Omental fat pad (tissue), 4 donors: ENCODE results near the gene TMEM92. TPM values are rescaled to one million over a fixed set of nuclear protein-coding genes. Genes with fewer than 3 reads are reported as not detected.
"Not testable (repeated sequence)": the region's sequence is repeated elsewhere in the genome, so short reads cannot be mapped to it uniquely, and the experiment has no call there.

Experiments
- ATAC-seq: fragments of 150-250 bp; one replicate; pipeline ENCODE4 v1.9.1; 2016; ENCODE audit warnings: mild to moderate bottlenecking, moderate library complexity; ENCODE audit not compliant: low FRiP score
- DNase-seq: peaks from one replicate; pipeline ENCODE4 v3.0.0-alpha.2; 2019; ENCODE audit warnings: low spot score
- total RNA-seq, 4 donors: library from RNA; depleted of rRNA; stranded (reverse); fragments of >200 nt; gene quantifications; one replicate each; pipeline ENCODE4 v1.1.0, GENCODE V29; 2016
- TF ChIP-seq, protein P1 (sequence below), 3 donors: fragments of 450-650 bp; IDR thresholded peaks; one replicate each; pipeline ENCODE4 v1.5.1; 2016 to 2017; ENCODE audit warnings: antibody characterized with exemption in 3 of 3, mild to moderate bottlenecking in 3 of 3, moderate library complexity in 2 of 3

Gene TMEM92
- total RNA-seq, 4 donors from 2014 or later, result 0.93 TPM; not detected in 3

DNA sequence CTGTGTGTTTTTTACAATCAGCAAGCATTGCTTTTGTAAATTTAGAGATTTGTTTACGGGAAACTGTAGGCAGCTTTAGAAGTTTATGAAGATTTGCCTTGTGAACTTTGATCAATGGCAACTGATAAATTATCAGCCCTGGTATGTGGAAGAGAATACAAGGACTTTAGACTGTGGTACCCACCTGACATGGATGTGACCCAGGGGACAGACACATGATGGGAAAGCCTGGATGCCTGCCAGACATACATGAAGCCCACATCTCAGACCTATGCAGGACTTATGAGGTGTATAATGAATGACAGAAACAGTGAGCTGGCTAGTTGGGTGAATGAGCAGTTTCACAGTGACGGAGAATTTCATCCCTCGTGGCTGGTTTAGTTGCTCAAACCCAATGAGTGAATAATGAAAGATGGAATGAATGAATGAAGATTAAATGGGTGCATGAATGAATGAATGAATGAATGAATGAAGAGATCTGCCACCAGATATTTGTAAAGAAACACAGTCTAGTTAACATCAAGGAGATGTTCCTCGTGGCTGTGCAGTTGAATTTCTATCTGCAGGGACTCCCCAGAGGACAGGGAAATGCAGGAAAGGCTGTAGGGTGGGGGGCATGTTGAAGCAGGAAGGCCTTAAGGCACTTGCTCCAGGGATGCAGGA is 7.6 kb downstream of the TMEM92 start:
- ATAC-seq (no peak), DNase-seq (no peak)
- TF ChIP-seq, protein P1, sequence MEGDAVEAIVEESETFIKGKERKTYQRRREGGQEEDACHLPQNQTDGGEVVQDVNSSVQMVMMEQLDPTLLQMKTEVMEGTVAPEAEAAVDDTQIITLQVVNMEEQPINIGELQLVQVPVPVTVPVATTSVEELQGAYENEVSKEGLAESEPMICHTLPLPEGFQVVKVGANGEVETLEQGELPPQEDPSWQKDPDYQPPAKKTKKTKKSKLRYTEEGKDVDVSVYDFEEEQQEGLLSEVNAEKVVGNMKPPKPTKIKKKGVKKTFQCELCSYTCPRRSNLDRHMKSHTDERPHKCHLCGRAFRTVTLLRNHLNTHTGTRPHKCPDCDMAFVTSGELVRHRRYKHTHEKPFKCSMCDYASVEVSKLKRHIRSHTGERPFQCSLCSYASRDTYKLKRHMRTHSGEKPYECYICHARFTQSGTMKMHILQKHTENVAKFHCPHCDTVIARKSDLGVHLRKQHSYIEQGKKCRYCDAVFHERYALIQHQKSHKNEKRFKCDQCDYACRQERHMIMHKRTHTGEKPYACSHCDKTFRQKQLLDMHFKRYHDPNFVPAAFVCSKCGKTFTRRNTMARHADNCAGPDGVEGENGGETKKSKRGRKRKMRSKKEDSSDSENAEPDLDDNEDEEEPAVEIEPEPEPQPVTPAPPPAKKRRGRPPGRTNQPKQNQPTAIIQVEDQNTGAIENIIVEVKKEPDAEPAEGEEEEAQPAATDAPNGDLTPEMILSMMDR (IDR thresholded peaks at IDR 0.05), result no peak

DNA sequence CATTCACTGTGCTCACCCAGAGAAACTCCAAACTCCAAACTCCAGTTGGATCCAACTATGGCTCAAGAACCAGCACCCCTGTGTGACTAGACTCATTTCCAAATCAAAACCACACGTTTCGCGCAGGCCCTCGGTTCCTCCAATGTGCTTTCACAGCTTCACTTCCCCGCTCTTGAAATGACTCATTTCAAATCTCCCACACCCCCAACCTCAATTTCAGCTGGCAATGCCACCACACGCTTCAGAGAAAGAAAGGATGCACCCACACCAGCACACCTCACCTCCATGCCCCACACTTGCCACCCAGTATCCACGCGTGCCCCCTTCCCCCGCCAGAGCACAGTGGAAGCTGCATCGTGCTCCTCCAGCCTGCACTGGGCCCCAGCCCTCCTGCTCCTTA is 9.0 kb downstream of the TMEM92 start:
- no peak for DNase-seq
- TF ChIP-seq, protein P1 (IDR thresholded peaks at IDR 0.05), result no peak
- no peak for ATAC-seq

DNA sequence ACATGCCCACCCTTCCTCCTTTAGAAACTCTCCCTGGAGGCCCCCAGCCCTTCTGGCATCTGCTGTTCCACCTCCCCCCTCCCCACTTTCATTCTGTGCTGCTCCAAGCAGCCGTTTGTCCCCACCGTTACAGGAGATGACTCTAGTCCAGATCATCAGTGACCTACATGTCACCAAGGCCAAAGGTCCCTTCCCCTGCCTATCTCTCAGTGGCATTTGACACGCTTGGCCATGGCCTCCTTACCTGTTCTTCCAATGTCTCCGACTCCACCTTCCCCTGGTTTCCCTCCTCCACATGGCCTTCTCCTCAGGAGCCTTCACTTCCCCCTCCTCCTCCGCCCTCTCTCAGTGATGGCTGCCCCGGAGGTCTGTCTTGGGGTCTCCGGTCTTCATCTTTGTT is 9.4 kb downstream of the TMEM92 start:
- ATAC-seq, result no peak
- DNase-seq, result no peak
- TF ChIP-seq, protein P1 (IDR thresholded peaks at IDR 0.05), result no peak

DNA sequence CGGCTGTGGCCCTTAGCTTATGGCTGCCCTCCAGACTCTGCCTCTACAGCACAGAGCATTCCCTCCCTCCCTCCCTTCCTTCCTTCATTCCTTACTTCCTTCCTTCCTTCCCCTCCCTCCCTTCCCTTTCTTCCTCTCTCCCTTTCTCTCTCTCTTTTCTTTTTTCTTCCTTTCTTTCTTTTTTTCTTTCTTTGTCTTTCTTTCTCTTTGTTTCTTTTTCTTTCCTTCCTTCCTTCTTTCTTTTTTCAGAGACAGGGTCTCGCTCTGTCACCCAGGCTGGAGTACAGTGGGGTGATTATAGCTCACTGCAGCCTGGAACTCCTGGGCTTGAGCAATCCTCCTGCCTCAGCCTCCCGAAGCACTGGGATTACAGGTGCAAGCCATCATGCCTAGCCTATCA is 11.7 kb downstream of the TMEM92 start:
- TF ChIP-seq, protein P1 (IDR thresholded peaks at IDR 0.05), result no peak
- no peak for DNase-seq
- ATAC-seq, result no peak

DNA sequence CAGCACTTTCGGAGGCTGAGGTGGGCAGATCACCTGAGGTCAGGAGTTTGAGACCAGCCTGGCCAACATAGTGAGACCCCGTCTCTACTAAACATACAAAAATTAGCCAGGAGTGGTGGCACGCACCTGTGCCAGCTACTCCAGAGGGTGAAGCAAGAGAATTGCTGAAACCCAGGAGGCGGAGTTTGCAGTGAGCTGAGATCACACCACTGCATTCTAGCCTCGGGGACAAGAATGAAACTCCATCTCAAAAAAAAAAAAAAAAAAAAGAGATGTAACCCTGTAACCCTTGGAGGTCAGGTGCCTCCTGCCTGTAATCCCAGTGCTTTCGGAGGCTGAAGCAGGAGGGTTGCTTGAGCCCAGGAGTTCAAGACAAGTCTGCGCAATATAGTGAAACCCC is 13.0 kb downstream of the TMEM92 start:
- DNase-seq, ATAC-seq: not testable (repeated sequence)

DNA sequence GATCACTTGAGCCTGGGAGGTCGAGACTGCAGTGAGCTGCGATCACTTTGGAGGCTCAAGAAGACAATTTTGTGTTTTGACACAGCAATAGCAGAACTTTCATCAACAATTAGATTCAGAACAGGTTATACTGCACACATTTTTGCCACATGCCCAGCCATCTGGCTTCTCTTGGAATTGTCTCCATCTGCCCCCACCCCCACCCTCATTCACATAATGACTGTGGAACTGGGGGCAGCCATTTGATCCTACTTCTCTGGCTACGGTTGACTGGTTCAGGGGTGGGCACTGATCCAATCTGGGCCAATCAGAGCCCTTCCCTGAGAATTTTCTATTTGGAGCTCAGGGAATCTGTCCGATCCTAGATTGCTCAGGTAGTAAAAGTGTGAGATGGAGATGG is 14.0 kb downstream of the TMEM92 start:
- TF ChIP-seq, protein P1 (IDR thresholded peaks at IDR 0.05), result no peak
- no peak for DNase-seq
- ATAC-seq, result no peak

DNA sequence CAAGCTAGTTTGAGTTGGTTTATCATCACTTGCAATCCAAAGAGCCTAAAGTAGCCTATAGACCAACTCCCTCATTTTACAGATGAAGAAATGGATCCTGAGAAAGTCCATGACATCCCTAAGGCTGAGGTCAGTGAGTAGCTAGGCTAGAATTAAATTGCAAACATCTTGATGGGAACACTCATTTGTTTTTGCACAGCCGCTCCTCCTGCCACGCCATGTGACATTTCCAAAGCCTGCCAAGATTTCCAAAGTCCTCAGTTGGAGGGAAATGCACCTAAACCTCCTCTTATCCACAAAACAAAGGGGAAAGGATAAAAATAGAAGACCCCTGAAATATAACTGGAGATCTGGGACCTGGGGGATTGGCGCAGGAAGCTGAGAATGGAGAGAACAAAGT is 15.0 kb downstream of the TMEM92 start:
- DNase-seq (no peak), ATAC-seq (no peak)

More for the DNA sequence above, 15.0 kb downstream of the TMEM92 start:
- TF ChIP-seq, protein P1 (IDR thresholded peaks at IDR 0.05), result no peak
